Activated naive CD8-positive, alpha-beta T cell treated with anti-CD3 and anti-CD28 coated beads for 36 hours (primary cell): ENCODE results near the gene UBAP1. TPM values are rescaled to one million over a fixed set of nuclear protein-coding genes. Genes with fewer than 3 reads are reported as not detected.
"Not testable (repeated sequence)": the region's sequence is repeated elsewhere in the genome, so short reads cannot be mapped to it uniquely, and the experiment has no call there.

Source experiments
- DNase-seq: peaks from one replicate; pipeline ENCODE4 v3.0.0; 2021
- H3K27ac Mint-ChIP-seq: one replicate; pipeline ENCODE4 v1.8.0; 2022; ENCODE audit warnings: mild to moderate bottlenecking, moderate library complexity, mixed read lengths
- H3K27me3 Mint-ChIP-seq: one replicate; pipeline ENCODE4 v1.8.0; 2022; ENCODE audit warnings: mild to moderate bottlenecking, mixed read lengths
- H3K36me3 Mint-ChIP-seq: one replicate; pipeline ENCODE4 v1.8.0; 2021; ENCODE audit warnings: mild to moderate bottlenecking, mixed read lengths
- H3K4me1 Mint-ChIP-seq: one replicate; pipeline ENCODE4 v1.8.0; 2021; ENCODE audit warnings: mixed read lengths
- H3K4me3 Mint-ChIP-seq: one replicate; pipeline ENCODE4 v1.8.0; 2022; ENCODE audit warnings: mild to moderate bottlenecking, moderate library complexity, mixed read lengths
- H3K9me3 Mint-ChIP-seq: one replicate; pipeline ENCODE4 v1.8.0; 2022; ENCODE audit warnings: mixed read lengths
- total RNA-seq, 2 experiments: library from RNA; stranded (reverse); gene quantifications; one replicate each; pipeline ENCODE4 v1.2.3, GENCODE V29; 2021

Gene UBAP1
- total RNA-seq, 2 experiments from 2014 or later = 36.8 to 37.1 TPM

- H3K4me1 Mint-ChIP-seq = no peaks in the 10 kb centered on the region
- H3K9me3 Mint-ChIP-seq = no peaks in the 10 kb centered on the region
- H3K27ac Mint-ChIP-seq = no peak overlapping the region
- no peaks in the 10 kb centered on the region for H3K36me3 Mint-ChIP-seq
- no peak overlapping the region for H3K4me3 Mint-ChIP-seq
- DNase-seq = no peak
- no peaks in the 10 kb centered on the region for H3K27me3 Mint-ChIP-seq
These were observed 112.6 kb downstream of the UBAP1 start for GRCh38 chr9:34291423-34291822.

GRCh38 chr9:34292552-34292951 is 113.7 kb downstream of the UBAP1 start:
- H3K4me1 Mint-ChIP-seq = no peaks in the 10 kb centered on the region
- H3K36me3 Mint-ChIP-seq = no peaks in the 10 kb centered on the region
- no peak for DNase-seq

DNA sequence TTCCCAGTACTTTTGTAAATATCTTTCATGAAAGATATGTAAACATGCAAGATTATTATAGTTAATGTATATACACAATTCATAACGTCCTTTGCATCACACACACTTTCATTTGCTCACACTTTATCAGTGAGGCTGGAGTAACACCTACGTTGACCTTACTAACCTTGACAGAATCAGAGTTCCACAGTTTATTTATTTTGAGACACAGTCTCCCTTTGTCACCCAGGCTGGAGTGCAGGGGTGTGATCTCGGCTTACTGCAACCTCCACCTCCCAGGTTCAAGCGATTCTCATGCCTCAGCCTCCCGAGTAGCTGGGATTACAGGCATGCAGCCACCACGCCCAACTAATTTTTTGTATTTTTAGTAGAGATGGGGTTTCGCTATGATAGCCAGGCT is 122.2 kb downstream of the UBAP1 start:
- H3K36me3 Mint-ChIP-seq, DNase-seq, H3K27me3 Mint-ChIP-seq, H3K4me3 Mint-ChIP-seq, H3K4me1 Mint-ChIP-seq, H3K9me3 Mint-ChIP-seq, H3K27ac Mint-ChIP-seq: not testable (repeated sequence)

More at GRCh38 chr9:34292552-34292951, 113.7 kb downstream of the UBAP1 start:
- H3K9me3 Mint-ChIP-seq = no peaks in the 10 kb centered on the region
- H3K27me3 Mint-ChIP-seq = no peaks in the 10 kb centered on the region
- no peak overlapping the region for H3K4me3 Mint-ChIP-seq
- H3K27ac Mint-ChIP-seq = no peak overlapping the region

Other genes starting within 250 kb of the UBAP1 start
- 10 to 100 TPM; 51.5 to 54.4 TPM for gene UBAP2, start 130.2 kb upstream of the UBAP1 start, total RNA-seq
- gene DCAF12, start 52.3 kb upstream of the UBAP1 start, total RNA-seq = 10 to 100 TPM; 40.2 to 43.3 TPM
- 1 to 10 TPM; 6.2 to 6.5 TPM for gene KIF24, start 150.2 kb downstream of the UBAP1 start, total RNA-seq
- 10 to 100 TPM; 28.0 to 32.7 TPM for gene NUDT2, start 150.5 kb downstream of the UBAP1 start, total RNA-seq
- gene MYORG, start 197.9 kb downstream of the UBAP1 start, total RNA-seq = 1 to 10 TPM; 3.6 to 4.4 TPM